COR-L47 (cell line): ENCODE measurements around the gene LRMDA.
A peak's percentile ranks its signal among the peaks of the same experiment; 100 is the strongest.

Experiments
- DNase-seq: peaks from one replicate; lab custom pipeline; 2025; lab: John Stamatoyannopoulos, UW

The LRMDA gene

GRCh38 chr10:75402486-75403143 lies 28.8 kb upstream of the LRMDA start:
- DNase-seq = peak; percentile 53

GRCh38 chr10:75403144-75403938 lies 28.1 kb upstream of the LRMDA start:
- DNase-seq = peak; percentile 44

- peak; percentile 43 for DNase-seq
Measured at GRCh38 chr10:75403939-75404814, 27.2 kb upstream of the LRMDA start.

GRCh38 chr10:75404815-75405597 lies 26.4 kb upstream of the LRMDA start:
- DNase-seq = peak; percentile 17

- no peak for DNase-seq
Measured at GRCh38 chr10:75405598-75406461, 25.6 kb upstream of the LRMDA start.

- no peak for DNase-seq
Measured at GRCh38 chr10:75406462-75407223, 24.8 kb upstream of the LRMDA start.

GRCh38 chr10:75407224-75407712 lies 24.2 kb upstream of the LRMDA start:
- no peak for DNase-seq

- no peak for DNase-seq
Measured at GRCh38 chr10:75407713-75408508, 23.5 kb upstream of the LRMDA start.

- DNase-seq = no peak
Measured at GRCh38 chr10:75408509-75408875, 22.9 kb upstream of the LRMDA start.

- peak; percentile 40 for DNase-seq
Measured at GRCh38 chr10:75408911-75409885, 22.2 kb upstream of the LRMDA start.

GRCh38 chr10:75410132-75411005 lies 21.1 kb upstream of the LRMDA start:
- no peak for DNase-seq

GRCh38 chr10:75414527-75414926 lies 16.9 kb upstream of the LRMDA start:
- no peak for DNase-seq

- DNase-seq = peak; percentile 53
Measured at GRCh38 chr10:75417522-75417927, 13.9 kb upstream of the LRMDA start.

GRCh38 chr10:75418293-75418692 lies 13.1 kb upstream of the LRMDA start:
- no peak for DNase-seq

GRCh38 chr10:75418712-75419111 lies 12.7 kb upstream of the LRMDA start:
- no peak for DNase-seq

- no peak for DNase-seq
Measured at GRCh38 chr10:75422913-75423312, 8.5 kb upstream of the LRMDA start.

- no peak for DNase-seq
Measured at GRCh38 chr10:75424571-75424970, 6.9 kb upstream of the LRMDA start.
